H4 (cell line): Measurements from ENCODE around the gene NUP214. TPM values are rescaled to one million over a fixed set of nuclear protein-coding genes. Genes with fewer than 3 reads are reported as not detected.
"Not testable (repeated sequence)": the region's sequence is repeated elsewhere in the genome, so short reads cannot be mapped to it uniquely, and the experiment has no call there.

Source experiments
- DNase-seq: peaks from one replicate; pipeline ENCODE4 v3.0.0-alpha.2; 2015; ENCODE audit warnings: low spot score
- total RNA-seq: library from RNA; depleted of rRNA; stranded (reverse); fragments of >200 nt; shearing (Covaris generic); gene quantifications from 2 replicates; pipeline ENCODE4 v1.2.3, GENCODE V29; 2014

NUP214 gene
- total RNA-seq, 1 experiment from 2014 or later, result 10.5 TPM

GRCh38 chr9:131116281-131117120 is 8.9 kb upstream of the NUP214 start:
- no peak for DNase-seq

GRCh38 chr9:131117121-131117761 is 8.1 kb upstream of the NUP214 start:
- DNase-seq, result no peak

GRCh38 chr9:131117762-131118145 is 7.6 kb upstream of the NUP214 start:
- no peak for DNase-seq

GRCh38 chr9:131119600-131119999 is 5.8 kb upstream of the NUP214 start:
- no peak for DNase-seq

GRCh38 chr9:131120620-131121228 is 4.7 kb upstream of the NUP214 start:
- no peak for DNase-seq

GRCh38 chr9:131121346-131121745 is 4.0 kb upstream of the NUP214 start:
- DNase-seq, result no peak

- no peak for DNase-seq
These were observed 3.2 kb upstream of the NUP214 start for GRCh38 chr9:131122158-131122557.

- DNase-seq, result no peak
These were observed 423 bp upstream of the NUP214 start for GRCh38 chr9:131125038-131125287.

- DNase-seq, result no peak
These were observed 657 bp downstream of the NUP214 start for GRCh38 chr9:131126059-131126426.

- DNase-seq, result no peak
These were observed 3.8 kb downstream of the NUP214 start for GRCh38 chr9:131129183-131129582.

- DNase-seq, result no peak
These were observed 13.3 kb downstream of the NUP214 start for GRCh38 chr9:131138676-131139075.

- DNase-seq, result no peak
These were observed 14.7 kb downstream of the NUP214 start for GRCh38 chr9:131140112-131140511.

- DNase-seq, result no peak
These were observed 15.2 kb downstream of the NUP214 start for GRCh38 chr9:131140550-131140949.

GRCh38 chr9:131142160-131142559 is 16.8 kb downstream of the NUP214 start:
- no peak for DNase-seq

- no peak for DNase-seq
These were observed 18.8 kb downstream of the NUP214 start for GRCh38 chr9:131144201-131144600.

GRCh38 chr9:131145245-131145644 is 19.9 kb downstream of the NUP214 start:
- no peak for DNase-seq

GRCh38 chr9:131146186-131146585 is 20.8 kb downstream of the NUP214 start:
- no peak for DNase-seq

- no peak for DNase-seq
These were observed 22.9 kb downstream of the NUP214 start for GRCh38 chr9:131148276-131148675.

GRCh38 chr9:131148966-131149687 is 23.7 kb downstream of the NUP214 start:
- no peak for DNase-seq

- DNase-seq, result no peak
These were observed 24.3 kb downstream of the NUP214 start for GRCh38 chr9:131149688-131150053.

GRCh38 chr9:131153595-131153994 is 28.2 kb downstream of the NUP214 start:
- no peak for DNase-seq

- DNase-seq, result not testable (repeated sequence)
These were observed 33.3 kb downstream of the NUP214 start for GRCh38 chr9:131158673-131159072.
